Upper lobe of left lung (tissue), 6 donors: Measurements from ENCODE around the gene ENTPD6. TPM values are rescaled to one million over a fixed set of nuclear protein-coding genes. Genes with fewer than 3 reads are reported as not detected.

Experiments
- ATAC-seq, 2 donors: fragments of 200-7000 bp; cut with Tn5 transposase; one replicate each; pipeline ENCODE4 v1.9.1; 2022; ENCODE audit warnings: mild to moderate bottlenecking in 2 of 2, moderate library complexity in 2 of 2; ENCODE audit not compliant: low FRiP score in 2 of 2
- DNase-seq, 2 donors: peaks; one replicate each; pipeline ENCODE4 v3.0.0-alpha.2; 2019 to 2020
- H3K27ac ChIP-seq, 4 donors: fragments of 200-600 bp; sonication (generic); one replicate each; pipeline ENCODE4 v1.5.1; 2016 to 2019
- H3K27me3 ChIP-seq, 4 donors: fragments of 200-600 bp; sonication (generic); one replicate each; pipeline ENCODE4 v1.5.1; 2017 to 2019
- H3K36me3 ChIP-seq, 4 donors: fragments of 200-600 bp; sonication (generic); one replicate each; pipeline ENCODE4 v1.5.1; 2016 to 2019
- H3K4me1 ChIP-seq, 4 donors: fragments of 200-600 bp; sonication (generic); one replicate each; pipeline ENCODE4 v1.5.1; 2018 to 2019
- H3K4me3 ChIP-seq, 4 donors: fragments of 200-600 bp; sonication (generic); one replicate each; pipeline ENCODE4 v1.5.1; 2017 to 2019; ENCODE audit warnings: mild to moderate bottlenecking in 2 of 4, moderate library complexity in 1 of 4
- H3K9me3 ChIP-seq, 4 donors: fragments of 200-600 bp; sonication (generic); one replicate each; pipeline ENCODE4 v1.5.1; 2018 to 2019
- EP300 ChIP-seq, 4 donors: sonication (generic); formaldehyde crosslinking; IDR thresholded peaks; one replicate each; pipeline ENCODE4 v1.5.1; 2017; ENCODE audit warnings: antibody characterized with exemption in 4 of 4, control low read depth in 2 of 4
- POLR2A ChIP-seq, 4 donors: fragments of 450-650 bp; IDR thresholded peaks; one replicate each; pipeline ENCODE4 v1.5.1; 2016 to 2017; ENCODE audit warnings: antibody characterized with exemption in 4 of 4, mild to moderate bottlenecking in 2 of 4
- POLR2AphosphoS5 ChIP-seq, 2 donors: sonication (generic); formaldehyde crosslinking; IDR thresholded peaks; one replicate each; pipeline ENCODE4 v1.5.1; 2017; ENCODE audit warnings: antibody characterized with exemption in 2 of 2
- WGBS, 2 donors: methylation state at CpG; one replicate each; pipeline ENCODE4 v1.1.5; 2017 to 2018; 5-methylcytosine and 5-hydroxymethylcytosine counted together
- total RNA-seq, 6 donors: library from RNA; depleted of rRNA in 4 of 6; stranded (reverse); fragments of >200 nt in 4 of 6; gene quantifications; one replicate each; pipeline versions ENCODE4 v1.1.0 to v1.2.1, GENCODE V29; 2016 to 2021
- TF ChIP-seq, protein P1 (sequence below), 6 experiments: fragments of 450-650 bp in 4 of 6; fragments of 200-600 bp in 2 of 6; sonication (generic) in 2 of 6; IDR thresholded peaks; one replicate each; pipeline ENCODE4 v1.5.1; 2016 to 2019; ENCODE audit warnings: antibody characterized with exemption in 6 of 6
- donor health status: DM: no; HTN: no; CAD: no; lungs with moderate emphysema.
- donor health status: DM: no; HTN: yes; CAD: no; lungs with severe emphysema.

Gene ENTPD6
- total RNA-seq, 6 donors from 2014 or later = 53.7 to 170 (median 81.7) TPM

DNA sequence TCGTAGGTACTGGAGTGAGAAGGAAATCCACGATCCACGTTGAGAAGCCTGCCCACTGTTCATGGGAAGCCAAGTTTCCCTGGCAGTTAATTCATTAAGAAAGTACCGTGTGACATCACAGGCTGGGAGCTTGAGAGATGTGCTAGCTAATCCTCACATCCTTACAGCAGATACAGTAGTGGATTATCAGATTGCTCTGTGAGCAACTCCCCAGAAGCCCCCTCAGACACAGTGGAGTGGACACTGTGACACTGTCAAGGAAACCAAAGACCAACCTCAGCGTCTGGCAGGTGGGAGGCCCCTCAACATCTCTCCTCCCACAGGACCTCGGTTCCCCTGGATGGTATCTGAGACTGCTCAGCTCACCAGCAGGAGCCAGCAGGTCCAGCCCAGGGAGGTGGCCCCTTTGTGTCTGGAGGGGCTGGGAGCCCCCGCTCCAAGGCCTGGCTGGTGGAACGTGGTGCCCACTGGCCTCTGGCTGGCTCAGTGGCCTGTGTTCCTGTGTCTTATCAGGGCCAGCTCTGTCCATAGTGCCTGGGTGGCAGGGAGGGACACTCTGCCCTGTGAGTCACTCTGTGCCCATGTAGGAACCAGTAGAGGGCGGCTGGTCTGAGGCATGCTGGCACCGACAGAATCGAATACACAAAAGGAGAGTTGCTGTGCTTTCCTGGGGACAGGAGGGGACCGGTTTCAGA is 59.6 kb downstream of the ENTPD6 start:
- Histone ChIP-seq H3K4me1 (peaks cover 8 to 59% (median 19%) of the 10 kb centered on the region in 4 donors), H3K27me3 (no peaks in the 10 kb centered on the region), H3K36me3 (peaks cover 0 to 12% (median 3%) of the 10 kb centered on the region in 4 donors), H3K27ac (peak overlapping the region in 3 of 4 donors; percentile 50 to 67 (median 62)), H3K9me3 (no peaks in the 10 kb centered on the region), H3K4me3 (no peak overlapping the region)
- DNase-seq (peak in 1 of 2 donors; percentile 86), ATAC-seq (peak; percentile 68 to 93)
- TF ChIP-seq POLR2A (IDR thresholded peaks at IDR 0.05) (no peak), POLR2AphosphoS5 (IDR thresholded peaks at IDR 0.05) (no peak)
- TF ChIP-seq, protein P1, sequence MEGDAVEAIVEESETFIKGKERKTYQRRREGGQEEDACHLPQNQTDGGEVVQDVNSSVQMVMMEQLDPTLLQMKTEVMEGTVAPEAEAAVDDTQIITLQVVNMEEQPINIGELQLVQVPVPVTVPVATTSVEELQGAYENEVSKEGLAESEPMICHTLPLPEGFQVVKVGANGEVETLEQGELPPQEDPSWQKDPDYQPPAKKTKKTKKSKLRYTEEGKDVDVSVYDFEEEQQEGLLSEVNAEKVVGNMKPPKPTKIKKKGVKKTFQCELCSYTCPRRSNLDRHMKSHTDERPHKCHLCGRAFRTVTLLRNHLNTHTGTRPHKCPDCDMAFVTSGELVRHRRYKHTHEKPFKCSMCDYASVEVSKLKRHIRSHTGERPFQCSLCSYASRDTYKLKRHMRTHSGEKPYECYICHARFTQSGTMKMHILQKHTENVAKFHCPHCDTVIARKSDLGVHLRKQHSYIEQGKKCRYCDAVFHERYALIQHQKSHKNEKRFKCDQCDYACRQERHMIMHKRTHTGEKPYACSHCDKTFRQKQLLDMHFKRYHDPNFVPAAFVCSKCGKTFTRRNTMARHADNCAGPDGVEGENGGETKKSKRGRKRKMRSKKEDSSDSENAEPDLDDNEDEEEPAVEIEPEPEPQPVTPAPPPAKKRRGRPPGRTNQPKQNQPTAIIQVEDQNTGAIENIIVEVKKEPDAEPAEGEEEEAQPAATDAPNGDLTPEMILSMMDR (IDR thresholded peaks at IDR 0.05) = peak in 1 of 6 experiments; percentile 41
- WGBS, 2 donors = 73 to 78% methylated on average over 9 to 12 of the region's 12 CpGs

DNA sequence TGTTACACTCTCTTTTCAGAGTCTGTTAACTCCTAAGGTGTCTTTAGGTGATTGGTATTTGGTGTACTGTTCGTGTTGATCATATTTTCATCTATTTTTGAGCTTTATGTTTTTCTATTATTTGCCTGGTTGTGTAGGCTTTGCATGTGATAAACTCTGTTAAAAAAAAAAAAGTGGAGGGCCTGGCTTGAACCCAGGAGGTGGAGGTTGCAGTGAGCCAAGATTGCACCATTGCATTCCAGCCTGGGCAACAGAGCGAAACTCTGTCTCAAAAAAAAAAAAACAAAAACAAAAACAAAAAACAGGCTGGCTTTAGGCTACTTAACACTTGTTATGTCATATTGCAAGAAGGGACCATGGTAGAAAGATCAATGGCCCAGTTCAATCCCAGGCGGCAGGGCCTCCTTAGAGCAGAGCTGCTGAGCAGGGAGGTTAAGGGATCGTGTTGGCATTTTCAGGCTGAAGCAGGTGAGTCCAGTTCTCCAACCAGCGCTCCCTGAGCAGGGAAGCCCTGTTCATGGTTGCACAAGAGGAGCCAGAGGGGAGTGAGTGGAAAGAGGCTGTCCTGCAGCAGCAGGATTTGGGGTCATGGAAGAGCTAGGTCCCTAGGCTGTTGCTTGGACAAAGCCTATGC is 60.8 kb downstream of the ENTPD6 start:
- ATAC-seq (peak; percentile 3 to 25), DNase-seq (peak in 1 of 2 donors; percentile 48)
- Histone ChIP-seq H3K9me3 (no peaks in the 10 kb centered on the region), H3K27ac (peak overlapping the region in 1 of 4 donors; percentile 16), H3K4me3 (no peak overlapping the region), H3K4me1 (peaks cover 8 to 49% (median 15%) of the 10 kb centered on the region in 4 donors), H3K36me3 (peaks cover 0 to 24% (median 5%) of the 10 kb centered on the region in 4 donors), H3K27me3 (no peaks in the 10 kb centered on the region)
- TF ChIP-seq EP300 (IDR thresholded peaks at IDR 0.05) (no peak), POLR2AphosphoS5 (IDR thresholded peaks at IDR 0.05) (no peak), POLR2A (IDR thresholded peaks at IDR 0.05) (no peak)
- TF ChIP-seq, protein P1 (IDR thresholded peaks at IDR 0.05) = no peak
- WGBS, 2 donors = 74 to 75% methylated on average over 4 to 5 of the region's 5 CpGs

DNA sequence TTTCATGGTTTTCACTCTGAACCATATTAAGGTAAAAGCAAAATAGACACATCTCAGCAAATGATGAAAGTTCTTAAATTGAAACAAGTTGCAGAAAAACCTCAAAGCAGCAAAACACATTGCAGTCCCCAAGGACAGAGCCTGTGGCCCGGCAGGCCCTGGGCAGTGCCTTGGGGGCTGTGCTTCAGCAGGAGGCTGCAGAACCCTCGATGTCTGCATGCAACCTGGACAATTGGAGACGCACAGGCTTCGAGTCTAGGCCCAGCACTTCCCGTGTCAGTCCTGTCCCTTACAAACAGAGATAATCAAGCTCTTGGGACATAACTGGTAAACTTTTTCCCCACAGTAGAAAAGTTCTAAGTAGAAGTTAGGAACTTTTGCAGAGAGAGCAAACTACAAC is 61.6 kb downstream of the ENTPD6 start:
- DNase-seq = no peak
- H3K4me3 ChIP-seq = no peak overlapping the region
- H3K9me3 ChIP-seq = no peaks in the 10 kb centered on the region
- H3K4me1 ChIP-seq = peaks cover 8 to 43% (median 15%) of the 10 kb centered on the region in 4 donors
- no peak for ATAC-seq
- peaks cover 0 to 29% (median 6%) of the 10 kb centered on the region in 4 donors for H3K36me3 ChIP-seq
- no peaks in the 10 kb centered on the region for H3K27me3 ChIP-seq
- peak overlapping the region in 1 of 4 donors; percentile 9 for H3K27ac ChIP-seq
- WGBS, 2 donors = 94 to 95% methylated on average over 3 to 5 of the region's 5 CpGs
- TF ChIP-seq POLR2A (IDR thresholded peaks at IDR 0.05) (no peak), EP300 (IDR thresholded peaks at IDR 0.05) (no peak), POLR2AphosphoS5 (IDR thresholded peaks at IDR 0.05) (no peak)
- TF ChIP-seq, protein P1 (IDR thresholded peaks at IDR 0.05) = no peak

DNA sequence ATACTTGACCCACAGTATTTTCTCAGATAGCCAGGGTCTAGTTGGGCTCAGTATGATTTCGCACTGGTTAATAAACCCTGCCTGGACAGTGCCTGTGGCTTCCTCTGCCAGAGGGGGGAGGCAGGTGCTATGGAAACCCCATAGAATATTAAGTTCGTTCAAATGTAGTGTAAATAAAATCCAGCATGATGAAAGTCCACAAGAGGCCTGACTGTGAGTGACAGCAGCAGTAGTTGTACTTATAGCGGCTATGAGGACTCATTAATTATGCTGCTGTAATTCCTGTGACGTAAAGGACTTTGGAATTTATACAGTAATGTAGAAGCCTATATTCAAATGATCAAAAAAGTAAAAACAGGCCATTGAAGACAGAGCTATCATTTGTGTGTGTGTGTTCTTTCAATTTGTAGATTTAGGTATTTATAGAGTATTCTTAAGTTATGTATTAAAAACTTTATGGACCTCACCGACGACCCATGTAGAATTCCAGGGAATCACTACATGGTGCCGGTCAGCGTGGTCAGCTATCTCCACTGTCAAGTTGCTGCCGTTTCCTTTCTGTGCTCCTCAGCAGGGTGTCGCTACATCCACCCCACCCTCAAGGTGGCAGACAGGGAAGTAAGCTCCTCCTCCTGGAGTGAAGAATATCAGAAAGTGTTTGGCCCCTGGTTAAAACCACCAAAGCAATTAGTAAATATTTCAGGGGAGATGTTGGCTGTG is 62.4 kb downstream of the ENTPD6 start:
- no peak overlapping the region for H3K27ac ChIP-seq
- H3K27me3 ChIP-seq = no peaks in the 10 kb centered on the region
- WGBS, 2 donors = 76 to 85% methylated on average over 10 of the region's 10 CpGs
- peaks cover 8 to 36% (median 15%) of the 10 kb centered on the region in 4 donors for H3K4me1 ChIP-seq
- no peak overlapping the region for H3K4me3 ChIP-seq
- TF ChIP-seq POLR2AphosphoS5 (IDR thresholded peaks at IDR 0.05) = no peak
- TF ChIP-seq POLR2A (IDR thresholded peaks at IDR 0.05) = no peak
- TF ChIP-seq, protein P1 (IDR thresholded peaks at IDR 0.05) = no peak
- TF ChIP-seq EP300 (IDR thresholded peaks at IDR 0.05) = no peak
- ATAC-seq (no peak), DNase-seq (no peak)
- H3K9me3 ChIP-seq = no peaks in the 10 kb centered on the region
- H3K36me3 ChIP-seq = peaks cover 0 to 29% (median 6%) of the 10 kb centered on the region in 4 donors
